Activated CD8-positive, alpha-beta memory T cell treated with anti-CD3 and anti-CD28 coated beads, Interleukin-2, amount 50 U/mL, for 1 hour (primary cell): ENCODE results near the gene BCL2L13.

Experiments used
- DNase-seq: peaks from one replicate; pipeline ENCODE4 v3.0.0-alpha.2; 2020; ENCODE audit errors: extremely low read depth

BCL2L13 gene

GRCh38 chr22:17638432-17639246, at the start of gene BCL2L13:
TSS of gene BCL2L13 (plus strand) at chr22:17638757. CDS start at chr22:17655712, 16,955 bp downstream.
- peak; percentile 61 for DNase-seq

- no peak for DNase-seq
Observed at GRCh38 chr22:17589810-17590375, 48.7 kb upstream of the BCL2L13 start.

DNA sequence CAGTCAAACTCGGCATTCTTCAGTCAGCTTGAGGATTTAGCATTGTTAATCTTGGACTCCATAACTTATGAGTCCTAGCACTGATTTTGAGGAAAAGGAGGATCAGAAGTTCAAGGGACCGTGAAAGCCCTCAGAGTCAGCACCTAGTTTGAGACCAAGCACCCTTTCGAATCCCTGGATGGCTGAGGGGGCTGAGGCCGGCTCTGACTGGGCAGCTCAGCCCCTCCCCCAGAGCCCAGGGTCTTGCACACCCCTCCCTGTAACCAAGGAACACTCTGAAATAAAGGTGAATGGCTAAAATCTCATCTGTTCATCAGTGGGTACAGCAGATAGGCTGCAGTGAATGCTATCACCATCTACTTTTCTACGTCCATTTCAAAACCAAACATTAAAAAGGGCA, 48.0 kb upstream of the BCL2L13 start:
- DNase-seq: no peak

GRCh38 chr22:17592201-17592600, 46.4 kb upstream of the BCL2L13 start:
- DNase-seq: no peak

GRCh38 chr22:17596226-17596625, 42.3 kb upstream of the BCL2L13 start:
- DNase-seq: no peak

GRCh38 chr22:17597217-17597616, 41.3 kb upstream of the BCL2L13 start:
- DNase-seq: no peak

GRCh38 chr22:17598318-17598717, 40.2 kb upstream of the BCL2L13 start:
- no peak for DNase-seq

GRCh38 chr22:17601031-17601430, 37.5 kb upstream of the BCL2L13 start:
- DNase-seq: no peak

DNA sequence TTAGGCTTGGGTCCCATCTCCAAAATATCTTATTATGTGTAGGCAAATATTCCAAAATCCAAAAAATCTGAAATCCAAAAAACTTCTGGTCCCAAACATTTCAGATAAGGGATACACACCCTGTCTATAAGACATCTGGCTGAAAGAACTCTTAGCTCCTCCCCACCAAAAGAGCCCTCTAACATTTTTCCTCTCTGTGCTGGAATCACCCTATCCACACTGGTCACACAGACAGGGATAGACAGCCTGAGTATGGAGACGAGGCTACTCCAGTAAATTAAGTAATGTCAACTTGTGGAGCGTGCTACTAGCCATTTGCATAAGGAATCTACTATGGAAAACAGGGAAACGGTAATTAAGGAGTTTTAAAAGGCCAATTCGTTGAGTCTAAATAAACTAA, 34.9 kb upstream of the BCL2L13 start:
- no peak for DNase-seq

DNA sequence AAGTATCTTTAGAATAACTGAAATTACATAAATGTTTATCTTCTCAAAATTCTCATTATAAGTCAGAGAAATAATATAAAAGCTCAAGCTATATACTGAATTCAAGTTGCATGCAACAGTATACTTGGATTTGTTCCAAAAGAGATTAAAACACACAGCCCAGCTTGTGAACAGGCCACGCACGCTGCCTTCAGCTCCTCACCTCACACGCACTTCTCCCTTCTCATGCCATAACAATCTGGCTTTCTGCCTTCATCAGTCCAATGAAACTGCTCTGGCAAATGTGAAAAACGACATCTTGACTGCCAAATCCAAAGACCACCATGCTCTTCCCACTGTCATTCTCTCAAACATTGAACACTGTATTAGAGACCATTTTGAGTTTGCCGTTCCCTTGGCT, 32.1 kb upstream of the BCL2L13 start:
- DNase-seq: no peak

DNA sequence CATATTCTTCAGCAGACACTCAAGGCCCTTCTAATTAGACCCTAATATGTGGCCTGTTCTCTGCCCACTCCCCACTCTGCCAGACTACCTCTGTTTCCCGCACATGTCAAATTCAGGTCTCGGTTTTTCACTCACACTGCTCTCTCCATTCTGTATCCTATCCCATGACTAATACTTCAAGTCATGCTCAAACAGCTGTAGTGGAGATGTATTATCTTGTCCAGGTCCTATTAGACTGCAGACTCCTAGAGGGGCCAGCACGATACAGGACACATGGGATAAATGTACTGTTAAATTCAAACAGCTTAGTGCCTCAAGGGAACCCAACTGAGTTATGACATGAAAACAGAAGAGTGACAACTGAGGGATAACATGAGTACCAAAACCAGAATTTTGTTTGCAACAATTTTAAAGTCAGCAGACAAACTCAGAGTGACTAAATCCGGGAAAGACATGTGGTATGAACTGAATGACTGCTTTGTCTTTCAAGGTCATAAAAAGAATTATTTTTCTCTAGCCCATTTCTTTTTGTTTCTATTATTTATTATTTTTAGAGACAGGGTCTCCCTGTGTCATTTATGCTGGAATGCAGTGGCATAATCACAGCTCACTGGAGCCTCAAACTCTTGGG, 30.6 kb upstream of the BCL2L13 start:
- DNase-seq: no peak

- no peak for DNase-seq
Observed at GRCh38 chr22:17612057-17612456, 26.5 kb upstream of the BCL2L13 start.

DNA sequence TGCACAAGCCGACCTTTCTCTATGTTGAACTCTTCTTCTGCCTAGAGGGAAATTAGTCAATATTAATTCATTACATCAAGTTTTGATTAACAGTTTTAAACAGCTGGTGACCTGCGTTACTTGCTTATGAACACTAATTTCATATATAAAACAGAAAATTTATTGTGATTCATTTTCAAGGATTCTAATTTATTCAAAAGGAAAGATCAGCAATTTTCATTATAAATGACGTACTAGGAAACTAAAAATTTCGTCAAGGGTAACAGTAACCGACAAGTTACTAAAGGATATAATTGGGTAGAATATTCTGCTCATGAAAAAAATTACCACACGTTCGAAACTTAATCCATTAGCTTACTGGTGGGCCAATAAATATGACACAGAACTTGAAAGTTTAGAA, 25.3 kb upstream of the BCL2L13 start:
- DNase-seq: no peak

GRCh38 chr22:17627961-17628405, 10.6 kb upstream of the BCL2L13 start:
- DNase-seq: no peak

DNA sequence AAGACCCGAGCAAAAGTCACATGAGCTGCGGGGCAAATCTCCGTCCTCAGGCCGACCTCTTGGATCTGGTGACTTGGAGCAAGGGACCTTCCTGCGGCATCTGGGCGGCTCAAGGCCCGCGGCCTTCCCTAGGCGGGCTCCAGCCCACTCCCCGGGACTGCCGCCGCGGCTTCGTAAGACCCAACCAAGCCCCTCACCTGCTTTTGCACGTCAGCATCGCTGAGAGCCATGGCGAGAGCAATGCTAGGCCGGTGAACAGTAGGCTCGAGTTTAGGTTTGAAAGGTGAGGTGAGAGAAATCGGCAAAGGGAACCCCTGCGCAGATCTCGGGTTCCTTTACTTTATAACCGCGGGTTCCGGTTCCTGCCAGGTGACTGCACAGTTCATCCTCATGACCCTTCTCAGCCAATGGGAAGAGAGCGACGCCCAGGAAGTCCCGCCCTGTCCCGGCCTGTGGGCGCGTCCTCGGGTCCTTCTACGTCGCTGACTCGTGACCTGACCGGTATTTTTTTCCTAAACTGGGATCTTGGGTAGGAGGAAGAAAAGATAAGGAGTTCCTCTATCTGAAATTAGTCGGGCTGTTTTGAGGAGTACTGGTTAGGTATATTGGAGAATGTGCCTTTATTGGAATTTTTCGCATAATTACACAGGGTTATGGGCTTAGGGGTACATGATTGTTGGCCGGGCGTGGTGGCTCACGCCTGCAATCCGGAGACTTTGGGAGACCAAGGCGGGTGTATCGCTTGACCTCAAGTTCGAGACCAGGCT, 10.0 kb upstream of the BCL2L13 start, which contains the start of gene ATP6V1E1:
ATP6V1E1 (minus strand) TSS at position 344 of the 767 bp plus-strand sequence; CDS start at position 230, 114 bp downstream.
- DNase-seq: peak; percentile 76

- DNase-seq: no peak
Observed at GRCh38 chr22:17629173-17629489, 9.4 kb upstream of the BCL2L13 start.

GRCh38 chr22:17629641-17630040, 8.9 kb upstream of the BCL2L13 start:
- DNase-seq: no peak

- no peak for DNase-seq
Observed at GRCh38 chr22:17631076-17631565, 7.4 kb upstream of the BCL2L13 start.

DNA sequence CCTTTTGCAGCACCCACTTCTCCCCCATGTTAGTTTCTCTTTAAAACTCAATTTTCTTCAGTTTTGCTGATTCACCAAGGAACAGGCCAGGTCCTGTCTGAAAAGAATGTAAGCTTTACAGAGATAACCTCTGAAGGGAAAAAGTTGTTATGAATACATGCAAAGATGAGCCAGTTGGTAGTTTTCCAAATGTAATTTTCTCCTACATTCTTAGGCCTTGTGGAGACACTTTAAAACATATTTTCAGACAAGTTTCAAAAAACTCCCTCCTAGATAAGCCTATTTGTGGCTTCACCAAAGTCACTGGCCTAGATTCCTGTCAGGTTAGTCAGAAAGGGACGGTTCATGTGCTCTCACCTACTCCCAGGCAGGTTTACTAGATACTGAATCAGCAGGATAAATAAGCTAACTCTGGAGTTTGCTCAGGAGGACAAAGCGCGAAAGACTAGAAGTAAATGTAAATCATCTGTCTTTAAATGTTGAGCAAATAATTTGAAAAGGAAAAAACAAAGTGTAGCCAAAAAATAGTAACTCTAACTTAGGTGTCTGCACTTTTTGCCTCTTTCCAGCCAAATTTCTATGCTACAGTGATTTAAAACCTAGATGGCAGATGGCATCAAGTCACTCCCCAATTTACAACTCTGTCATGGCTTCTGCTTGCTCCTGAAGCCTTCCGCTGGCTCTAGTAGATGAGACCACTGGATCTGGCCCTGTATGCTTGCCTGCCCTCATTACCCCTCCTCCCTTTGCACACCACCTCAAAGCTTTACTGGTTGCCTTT, 5.2 kb upstream of the BCL2L13 start:
- no peak for DNase-seq

GRCh38 chr22:17633998-17634323, 4.6 kb upstream of the BCL2L13 start:
- DNase-seq: no peak

DNA sequence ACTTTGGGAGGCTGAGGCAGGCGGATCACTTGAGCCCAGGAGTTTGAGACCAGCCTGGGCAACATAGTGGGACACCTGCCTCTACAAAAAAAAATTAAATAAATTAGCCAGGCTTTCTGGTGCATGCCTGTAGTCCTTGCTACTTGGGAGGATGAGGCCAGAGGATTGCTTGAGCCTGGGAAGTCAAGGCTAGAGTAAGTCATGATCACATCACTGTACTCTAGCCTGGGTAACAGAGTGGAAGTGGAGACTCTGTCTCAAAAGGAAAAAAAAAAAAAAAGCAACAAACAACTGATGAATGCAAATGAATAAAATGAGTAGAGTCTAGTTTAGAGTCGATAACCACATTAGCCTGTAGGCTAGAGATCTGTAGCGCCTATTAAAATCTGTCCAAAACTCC, 3.9 kb upstream of the BCL2L13 start:
- no peak for DNase-seq
